ENCODE measurements around the gene RGS7.

DNA sequence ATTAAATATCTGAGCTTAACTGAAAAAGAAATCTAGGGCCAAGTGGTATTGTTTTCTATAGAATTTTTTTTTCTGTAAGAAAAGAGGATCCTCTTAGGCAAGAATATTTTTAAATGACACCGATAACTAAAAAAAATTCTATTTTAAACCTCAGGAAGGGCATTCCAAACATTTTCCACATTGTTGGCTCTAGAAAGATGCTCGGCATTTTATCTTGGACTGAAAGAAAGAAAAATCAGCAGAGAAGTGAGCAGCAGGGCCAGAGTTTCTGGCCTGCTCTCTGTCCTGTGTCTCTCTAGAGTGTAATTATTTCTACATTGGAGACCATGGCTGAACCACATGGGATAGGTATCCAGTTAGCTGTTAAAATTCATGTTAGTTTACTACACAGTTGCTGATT is 552.5 kb downstream of the RGS7 start:
- TF ChIP-seq RAD21 (conservative IDR thresholded peaks at IDR 0.05): no peak
- TF ChIP-seq, protein P1, sequence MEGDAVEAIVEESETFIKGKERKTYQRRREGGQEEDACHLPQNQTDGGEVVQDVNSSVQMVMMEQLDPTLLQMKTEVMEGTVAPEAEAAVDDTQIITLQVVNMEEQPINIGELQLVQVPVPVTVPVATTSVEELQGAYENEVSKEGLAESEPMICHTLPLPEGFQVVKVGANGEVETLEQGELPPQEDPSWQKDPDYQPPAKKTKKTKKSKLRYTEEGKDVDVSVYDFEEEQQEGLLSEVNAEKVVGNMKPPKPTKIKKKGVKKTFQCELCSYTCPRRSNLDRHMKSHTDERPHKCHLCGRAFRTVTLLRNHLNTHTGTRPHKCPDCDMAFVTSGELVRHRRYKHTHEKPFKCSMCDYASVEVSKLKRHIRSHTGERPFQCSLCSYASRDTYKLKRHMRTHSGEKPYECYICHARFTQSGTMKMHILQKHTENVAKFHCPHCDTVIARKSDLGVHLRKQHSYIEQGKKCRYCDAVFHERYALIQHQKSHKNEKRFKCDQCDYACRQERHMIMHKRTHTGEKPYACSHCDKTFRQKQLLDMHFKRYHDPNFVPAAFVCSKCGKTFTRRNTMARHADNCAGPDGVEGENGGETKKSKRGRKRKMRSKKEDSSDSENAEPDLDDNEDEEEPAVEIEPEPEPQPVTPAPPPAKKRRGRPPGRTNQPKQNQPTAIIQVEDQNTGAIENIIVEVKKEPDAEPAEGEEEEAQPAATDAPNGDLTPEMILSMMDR (IDR thresholded peaks at IDR 0.05; ENCODE audit: poor library complexity, severe bottlenecking): no peak
- no peak for TF ChIP-seq EZH2 (IDR thresholded peaks at IDR 0.05; ENCODE audit: borderline replicate concordance, insufficient read depth, low read length, poor library complexity, severe bottlenecking)
- TF ChIP-seq TAF1 (IDR thresholded peaks at IDR 0.05; ENCODE audit: low read depth): no peak
- TF ChIP-seq, protein P2, sequence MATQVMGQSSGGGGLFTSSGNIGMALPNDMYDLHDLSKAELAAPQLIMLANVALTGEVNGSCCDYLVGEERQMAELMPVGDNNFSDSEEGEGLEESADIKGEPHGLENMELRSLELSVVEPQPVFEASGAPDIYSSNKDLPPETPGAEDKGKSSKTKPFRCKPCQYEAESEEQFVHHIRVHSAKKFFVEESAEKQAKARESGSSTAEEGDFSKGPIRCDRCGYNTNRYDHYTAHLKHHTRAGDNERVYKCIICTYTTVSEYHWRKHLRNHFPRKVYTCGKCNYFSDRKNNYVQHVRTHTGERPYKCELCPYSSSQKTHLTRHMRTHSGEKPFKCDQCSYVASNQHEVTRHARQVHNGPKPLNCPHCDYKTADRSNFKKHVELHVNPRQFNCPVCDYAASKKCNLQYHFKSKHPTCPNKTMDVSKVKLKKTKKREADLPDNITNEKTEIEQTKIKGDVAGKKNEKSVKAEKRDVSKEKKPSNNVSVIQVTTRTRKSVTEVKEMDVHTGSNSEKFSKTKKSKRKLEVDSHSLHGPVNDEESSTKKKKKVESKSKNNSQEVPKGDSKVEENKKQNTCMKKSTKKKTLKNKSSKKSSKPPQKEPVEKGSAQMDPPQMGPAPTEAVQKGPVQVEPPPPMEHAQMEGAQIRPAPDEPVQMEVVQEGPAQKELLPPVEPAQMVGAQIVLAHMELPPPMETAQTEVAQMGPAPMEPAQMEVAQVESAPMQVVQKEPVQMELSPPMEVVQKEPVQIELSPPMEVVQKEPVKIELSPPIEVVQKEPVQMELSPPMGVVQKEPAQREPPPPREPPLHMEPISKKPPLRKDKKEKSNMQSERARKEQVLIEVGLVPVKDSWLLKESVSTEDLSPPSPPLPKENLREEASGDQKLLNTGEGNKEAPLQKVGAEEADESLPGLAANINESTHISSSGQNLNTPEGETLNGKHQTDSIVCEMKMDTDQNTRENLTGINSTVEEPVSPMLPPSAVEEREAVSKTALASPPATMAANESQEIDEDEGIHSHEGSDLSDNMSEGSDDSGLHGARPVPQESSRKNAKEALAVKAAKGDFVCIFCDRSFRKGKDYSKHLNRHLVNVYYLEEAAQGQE (IDR thresholded peaks at IDR 0.05; ENCODE audit: borderline replicate concordance): no peak
- no peak for TF ChIP-seq MXI1 (conservative IDR thresholded peaks at IDR 0.05; ENCODE audit: poor library complexity, severe bottlenecking)
- TF ChIP-seq POLR2AphosphoS5 (IDR thresholded peaks at IDR 0.05): no peak
- TF ChIP-seq SMC3 (conservative IDR thresholded peaks at IDR 0.05; ENCODE audit: poor library complexity): no peak
- no peak for TF ChIP-seq EP300 (conservative IDR thresholded peaks at IDR 0.05; ENCODE audit: poor library complexity, severe bottlenecking)
